ENCODE measurements around the gene LYZL6. TPM values are rescaled to one million over a fixed set of nuclear protein-coding genes. Genes with fewer than 3 reads are reported as not detected.

LYZL6 gene
- total RNA-seq, 1 donor, result not detected

DNA sequence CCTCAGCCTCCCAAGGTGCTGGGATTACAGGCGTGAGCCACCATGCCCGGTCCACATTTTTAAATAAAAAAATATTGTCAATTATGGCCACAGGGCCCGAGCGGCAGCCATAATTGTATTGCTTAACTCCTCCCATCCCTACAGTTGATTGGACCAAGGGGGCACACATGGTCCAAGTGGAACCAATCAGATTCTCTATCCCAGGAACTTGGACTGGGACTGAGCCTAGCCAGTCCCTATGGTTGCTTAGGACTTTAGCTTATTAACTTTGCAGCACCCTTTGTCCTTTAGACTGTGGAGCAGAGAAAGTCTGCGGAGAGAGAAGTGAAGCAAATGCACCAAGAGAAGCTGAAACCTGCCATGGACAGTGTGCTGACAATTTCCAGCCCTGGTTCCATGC is 7.5 kb downstream of the LYZL6 start:
- TF ChIP-seq, protein P1, sequence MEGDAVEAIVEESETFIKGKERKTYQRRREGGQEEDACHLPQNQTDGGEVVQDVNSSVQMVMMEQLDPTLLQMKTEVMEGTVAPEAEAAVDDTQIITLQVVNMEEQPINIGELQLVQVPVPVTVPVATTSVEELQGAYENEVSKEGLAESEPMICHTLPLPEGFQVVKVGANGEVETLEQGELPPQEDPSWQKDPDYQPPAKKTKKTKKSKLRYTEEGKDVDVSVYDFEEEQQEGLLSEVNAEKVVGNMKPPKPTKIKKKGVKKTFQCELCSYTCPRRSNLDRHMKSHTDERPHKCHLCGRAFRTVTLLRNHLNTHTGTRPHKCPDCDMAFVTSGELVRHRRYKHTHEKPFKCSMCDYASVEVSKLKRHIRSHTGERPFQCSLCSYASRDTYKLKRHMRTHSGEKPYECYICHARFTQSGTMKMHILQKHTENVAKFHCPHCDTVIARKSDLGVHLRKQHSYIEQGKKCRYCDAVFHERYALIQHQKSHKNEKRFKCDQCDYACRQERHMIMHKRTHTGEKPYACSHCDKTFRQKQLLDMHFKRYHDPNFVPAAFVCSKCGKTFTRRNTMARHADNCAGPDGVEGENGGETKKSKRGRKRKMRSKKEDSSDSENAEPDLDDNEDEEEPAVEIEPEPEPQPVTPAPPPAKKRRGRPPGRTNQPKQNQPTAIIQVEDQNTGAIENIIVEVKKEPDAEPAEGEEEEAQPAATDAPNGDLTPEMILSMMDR (IDR thresholded peaks at IDR 0.05; ENCODE audit: insufficient read depth, low read depth, low read length), result no peak

DNA sequence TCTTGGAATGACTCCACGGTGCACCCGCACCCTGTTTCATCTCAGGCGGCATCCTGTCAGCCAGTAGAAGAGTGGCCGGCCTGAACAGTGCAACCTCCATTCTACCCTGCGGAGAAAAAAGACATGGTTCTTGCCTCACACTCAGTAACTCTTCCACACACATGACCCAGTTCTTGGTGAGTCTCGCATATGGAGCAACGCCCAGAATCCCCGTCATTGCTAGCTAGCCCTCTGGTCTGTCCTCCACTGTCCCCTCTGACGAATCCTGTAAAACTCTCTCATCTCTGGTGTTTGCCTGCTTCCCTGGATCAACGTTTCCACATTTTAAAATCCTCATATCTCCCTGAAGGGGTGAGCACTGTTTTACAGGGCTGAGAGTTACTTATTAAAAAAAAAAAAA is 8.8 kb downstream of the LYZL6 start:
- TF ChIP-seq, protein P1 (IDR thresholded peaks at IDR 0.05; ENCODE audit: insufficient read depth, low read depth, low read length), result no peak
- peak; percentile 51 for DNase-seq (ENCODE audit: low read depth)
- H3K4me3 ChIP-seq (ENCODE audit: low read depth, low read length), result no peak overlapping the region

More for the DNA sequence above, 7.5 kb downstream of the LYZL6 start:
- no peak for DNase-seq (ENCODE audit: low read depth)
- no peak overlapping the region for H3K4me3 ChIP-seq (ENCODE audit: low read depth, low read length)

DNA sequence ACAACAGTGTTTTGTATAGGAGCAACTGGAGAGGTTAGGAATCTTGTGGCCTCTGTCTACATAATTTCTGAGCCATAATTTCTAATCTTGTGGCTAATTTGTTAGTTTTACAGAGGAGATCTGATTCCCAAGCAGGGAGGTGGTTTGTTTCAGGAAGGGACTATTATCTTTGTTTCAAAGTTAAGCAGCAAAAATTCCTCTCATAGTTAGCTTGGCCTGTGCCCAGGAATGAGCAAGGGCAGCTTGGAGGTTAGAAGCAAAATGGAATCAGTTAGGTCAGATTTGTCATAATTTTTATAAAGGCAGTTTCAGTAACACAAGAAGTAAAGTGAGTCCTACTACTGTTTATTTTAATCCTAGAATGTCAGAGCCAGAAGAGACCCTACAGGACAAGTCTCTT is 10.9 kb downstream of the LYZL6 start:
- H3K4me3 ChIP-seq (ENCODE audit: low read depth, low read length), result no peak overlapping the region
- DNase-seq (ENCODE audit: low read depth), result peak; percentile 23
- TF ChIP-seq, protein P1 (IDR thresholded peaks at IDR 0.05; ENCODE audit: insufficient read depth, low read depth, low read length), result no peak

DNA sequence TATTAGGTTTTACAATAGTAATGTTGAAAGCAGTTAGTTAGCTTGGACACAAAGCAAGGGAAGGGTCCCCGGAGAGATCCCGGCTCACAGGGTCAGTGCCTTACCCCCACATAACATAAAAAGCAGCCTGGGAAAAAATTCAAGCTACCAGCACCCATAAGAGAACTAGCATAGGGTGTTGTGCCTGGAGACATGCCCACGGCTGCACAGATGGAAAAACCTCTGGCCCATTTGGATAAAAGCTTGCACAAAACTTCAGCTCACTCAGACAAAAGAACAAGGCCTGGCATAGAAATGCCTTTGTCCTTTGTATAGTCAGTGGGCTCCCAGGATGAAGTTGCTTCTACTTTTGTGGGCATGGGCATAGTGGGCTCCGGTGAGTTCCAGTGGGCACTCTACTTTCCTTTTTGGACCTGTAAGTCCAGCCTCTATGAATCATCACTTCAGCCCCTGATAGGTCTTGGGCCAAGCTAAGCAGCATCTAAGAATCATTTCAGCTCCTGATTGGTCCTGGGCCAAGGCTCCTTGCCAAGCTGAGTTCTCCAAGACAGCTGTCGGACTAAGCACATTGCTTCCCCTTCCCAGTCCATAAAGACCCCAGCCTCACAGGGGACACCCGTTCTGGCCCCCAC is 11.6 kb downstream of the LYZL6 start:
- peak; percentile 20 for DNase-seq (ENCODE audit: low read depth)
- TF ChIP-seq, protein P1 (IDR thresholded peaks at IDR 0.05; ENCODE audit: insufficient read depth, low read depth, low read length), result no peak
- no peak overlapping the region for H3K4me3 ChIP-seq (ENCODE audit: low read depth, low read length)

DNA sequence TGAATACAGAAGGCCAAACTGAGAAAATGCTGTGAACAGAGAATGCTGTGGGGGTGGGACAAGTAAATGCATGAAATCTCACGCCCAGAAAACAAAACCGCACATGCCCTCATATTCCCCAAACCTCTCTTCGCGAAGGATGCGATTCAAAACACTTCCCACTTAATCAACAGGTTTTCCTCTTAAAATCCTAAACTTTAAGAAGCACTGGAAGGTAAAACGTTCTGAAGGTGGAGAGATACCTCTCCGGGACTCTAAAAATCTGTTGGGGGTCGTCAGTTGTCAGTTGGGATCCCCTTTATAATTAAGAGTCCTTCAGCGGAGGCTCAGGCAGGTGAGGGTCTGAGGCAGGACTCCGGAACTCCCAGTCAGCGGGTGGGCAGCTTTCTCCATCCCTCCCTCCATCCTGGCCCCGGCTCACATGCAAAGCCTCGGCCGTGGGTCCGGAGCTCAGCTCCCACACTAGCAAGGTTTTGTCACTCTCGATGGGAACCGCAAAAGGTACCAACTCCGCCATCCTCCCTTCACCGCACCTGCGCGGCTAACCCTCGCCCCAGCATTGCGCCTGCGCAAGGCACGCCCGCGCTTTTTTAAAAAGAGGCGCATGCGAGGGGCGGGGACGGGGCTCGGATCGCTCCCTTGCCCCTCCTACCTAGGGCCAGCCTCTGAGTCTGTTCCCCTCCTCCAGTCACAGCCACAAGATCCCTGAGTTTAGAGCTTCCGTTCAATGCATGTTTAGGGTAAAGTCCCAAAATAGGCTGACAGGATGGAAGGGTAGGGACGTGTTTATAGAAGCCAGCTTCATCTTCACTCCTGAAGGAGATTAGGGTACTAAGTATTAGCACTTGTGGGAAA is 13.1 kb downstream of the LYZL6 start, which contains the start of gene RDM1:
TSS of gene RDM1 (minus strand) at position 563 of the 855 bp plus-strand sequence. CDS start at position 517, 46 bp downstream.
- H3K4me3 ChIP-seq (ENCODE audit: low read depth, low read length), result peak within 1 kb of the TSS; percentile 58
- TF ChIP-seq, protein P1 (IDR thresholded peaks at IDR 0.05; ENCODE audit: insufficient read depth, low read depth, low read length), result no peak
- peak; percentile 62 for DNase-seq (ENCODE audit: low read depth)

DNA sequence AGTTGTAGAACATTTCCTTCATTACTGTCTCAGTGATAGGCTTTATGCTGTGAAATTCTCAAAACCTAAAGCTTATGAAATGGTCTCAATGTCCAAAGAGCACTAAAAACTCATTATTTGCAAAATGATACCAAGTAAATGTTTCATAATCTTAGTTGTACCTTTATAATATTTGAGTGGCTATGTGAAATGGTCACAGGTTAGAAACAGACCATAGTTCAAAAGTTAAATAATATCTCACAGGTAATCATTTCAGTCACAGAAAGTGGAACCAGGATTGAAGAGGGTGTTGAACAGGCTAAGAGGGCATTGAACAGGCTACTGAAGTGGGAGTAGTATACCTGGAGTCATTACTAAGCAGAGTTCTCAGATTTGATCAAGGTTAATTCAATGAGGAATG is 15.8 kb downstream of the LYZL6 start:
- TF ChIP-seq, protein P1 (IDR thresholded peaks at IDR 0.05; ENCODE audit: insufficient read depth, low read depth, low read length), result no peak
- DNase-seq (ENCODE audit: low read depth), result no peak
- no peak overlapping the region for H3K4me3 ChIP-seq (ENCODE audit: low read depth, low read length)

Measured in fibroblast of villous mesenchyme (primary cell).